ENCODE measurements around the gene OXCT2. TPM values are rescaled to one million over a fixed set of nuclear protein-coding genes. Genes with fewer than 3 reads are reported as not detected.

Gene OXCT2
- total RNA-seq, 1 donor from 2014 or later, result 0.36 TPM

GRCh38 chr1:39816415-39817090, 45.4 kb upstream of the OXCT2 start:
- Histone ChIP-seq H3K4me2 (ENCODE audit: low read length) (peak overlapping the region; percentile 19), H2AFZ (ENCODE audit: low read depth, low read length) (peak overlapping the region; percentile 20), H3K9ac (ENCODE audit: low read length) (peak overlapping the region; percentile 43), H3K9me3 (ENCODE audit: insufficient read depth, low read depth, low read length) (no peaks in the 10 kb centered on the region), H3K79me2 (ENCODE audit: insufficient read depth, low read length) (no peaks in the 10 kb centered on the region), H3K36me3 (ENCODE audit: insufficient read depth, low read length) (no peaks in the 10 kb centered on the region), H3K27me3 (ENCODE audit: insufficient read depth, low read length) (no peaks in the 10 kb centered on the region), H3K4me1 (ENCODE audit: insufficient read depth, low read length) (no peaks in the 10 kb centered on the region), H4K20me1 (ENCODE audit: insufficient read depth, low read length) (peaks cover 3% of the 10 kb centered on the region), H3K4me3 (ENCODE audit: insufficient read depth, low read depth, low read length) (no peak overlapping the region), H3K27ac (ENCODE audit: low read depth, low read length) (no peak overlapping the region)
- FAIRE-seq (peak; percentile 88), DNase-seq (ENCODE audit: low read depth) (peak; percentile 69)
- H3K4me1 Mint-ChIP-seq (ENCODE audit: low read depth, unreplicated experiment), result no peaks in the 10 kb centered on the region
- peak overlapping the region; percentile 4 for H3K4me3 Mint-ChIP-seq (ENCODE audit: unreplicated experiment)
- no peak overlapping the region for H3K27ac Mint-ChIP-seq (ENCODE audit: unreplicated experiment)
- TF ChIP-seq CTCF (IDR thresholded peaks at IDR 0.05; ENCODE audit: insufficient read depth, low read depth, low read length) (peak; percentile 90), EZH2 (IDR thresholded peaks at IDR 0.05; ENCODE audit: insufficient read depth, low read length) (no peak)
- no peaks in the 10 kb centered on the region for H3K36me3 Mint-ChIP-seq (ENCODE audit: low read depth, unreplicated experiment)
- peaks cover 2% of the 10 kb centered on the region for H3K9me3 Mint-ChIP-seq (ENCODE audit: unreplicated experiment)
- peaks cover 11% of the 10 kb centered on the region for H3K27me3 Mint-ChIP-seq (ENCODE audit: low read depth, unreplicated experiment)

GRCh38 chr1:39812913-39813312, 41.8 kb upstream of the OXCT2 start:
- H4K20me1 ChIP-seq (ENCODE audit: insufficient read depth, low read length), result peaks cover 3% of the 10 kb centered on the region
- H3K4me2 ChIP-seq (ENCODE audit: low read length), result no peak overlapping the region
- H3K27me3 Mint-ChIP-seq (ENCODE audit: low read depth, unreplicated experiment), result peaks cover 7% of the 10 kb centered on the region
- H3K27ac Mint-ChIP-seq (ENCODE audit: unreplicated experiment), result no peak overlapping the region
- no peak overlapping the region for H3K4me3 ChIP-seq (ENCODE audit: insufficient read depth, low read depth, low read length)
- peaks cover 3% of the 10 kb centered on the region for H3K9me3 Mint-ChIP-seq (ENCODE audit: unreplicated experiment)
- H3K36me3 ChIP-seq (ENCODE audit: insufficient read depth, low read length), result no peaks in the 10 kb centered on the region
- H3K36me3 Mint-ChIP-seq (ENCODE audit: low read depth, unreplicated experiment), result no peaks in the 10 kb centered on the region
- H3K9ac ChIP-seq (ENCODE audit: low read length), result no peak overlapping the region
- H3K79me2 ChIP-seq (ENCODE audit: insufficient read depth, low read length), result no peaks in the 10 kb centered on the region
- FAIRE-seq (no peak), DNase-seq (ENCODE audit: low read depth) (no peak)
- H3K4me1 ChIP-seq (ENCODE audit: insufficient read depth, low read length), result no peaks in the 10 kb centered on the region
- no peak overlapping the region for H3K4me3 Mint-ChIP-seq (ENCODE audit: unreplicated experiment)
- H2AFZ ChIP-seq (ENCODE audit: low read depth, low read length), result no peak overlapping the region
- H3K27me3 ChIP-seq (ENCODE audit: insufficient read depth, low read length), result no peaks in the 10 kb centered on the region
- H3K4me1 Mint-ChIP-seq (ENCODE audit: low read depth, unreplicated experiment), result no peaks in the 10 kb centered on the region
- TF ChIP-seq CTCF (IDR thresholded peaks at IDR 0.05; ENCODE audit: insufficient read depth, low read depth, low read length) (no peak), EZH2 (IDR thresholded peaks at IDR 0.05; ENCODE audit: insufficient read depth, low read length) (no peak)
- H3K9me3 ChIP-seq (ENCODE audit: insufficient read depth, low read depth, low read length), result no peaks in the 10 kb centered on the region
- H3K27ac ChIP-seq (ENCODE audit: low read depth, low read length), result no peak overlapping the region

GRCh38 chr1:39808784-39809517, 37.8 kb upstream of the OXCT2 start:
- Mint-ChIP-seq H3K36me3 (ENCODE audit: low read depth, unreplicated experiment) (no peaks in the 10 kb centered on the region), H3K27me3 (ENCODE audit: low read depth, unreplicated experiment) (peaks cover 2% of the 10 kb centered on the region), H3K9me3 (ENCODE audit: unreplicated experiment) (peaks cover 11% of the 10 kb centered on the region), H3K4me3 (ENCODE audit: unreplicated experiment) (no peak overlapping the region), H3K4me1 (ENCODE audit: low read depth, unreplicated experiment) (no peaks in the 10 kb centered on the region), H3K27ac (ENCODE audit: unreplicated experiment) (no peak overlapping the region)
- no peaks in the 10 kb centered on the region for H3K79me2 ChIP-seq (ENCODE audit: insufficient read depth, low read length)
- H3K4me2 ChIP-seq (ENCODE audit: low read length), result no peak overlapping the region
- peaks cover 2% of the 10 kb centered on the region for H3K27me3 ChIP-seq (ENCODE audit: insufficient read depth, low read length)
- H3K27ac ChIP-seq (ENCODE audit: low read depth, low read length), result no peak overlapping the region
- no peak overlapping the region for H2AFZ ChIP-seq (ENCODE audit: low read depth, low read length)
- DNase-seq (ENCODE audit: low read depth) (no peak), FAIRE-seq (no peak)
- H3K9ac ChIP-seq (ENCODE audit: low read length), result no peak overlapping the region
- H3K36me3 ChIP-seq (ENCODE audit: insufficient read depth, low read length), result no peaks in the 10 kb centered on the region
- TF ChIP-seq EZH2 (IDR thresholded peaks at IDR 0.05; ENCODE audit: insufficient read depth, low read length), result no peak
- no peak for TF ChIP-seq CTCF (IDR thresholded peaks at IDR 0.05; ENCODE audit: insufficient read depth, low read depth, low read length)
- no peaks in the 10 kb centered on the region for H4K20me1 ChIP-seq (ENCODE audit: insufficient read depth, low read length)
- no peaks in the 10 kb centered on the region for H3K9me3 ChIP-seq (ENCODE audit: insufficient read depth, low read depth, low read length)
- no peak overlapping the region for H3K4me3 ChIP-seq (ENCODE audit: insufficient read depth, low read depth, low read length)
- no peaks in the 10 kb centered on the region for H3K4me1 ChIP-seq (ENCODE audit: insufficient read depth, low read length)

Measured in astrocyte (in vitro differentiated cells and primary cell).